HepG2 (cell line): ENCODE data around the gene PSD4. TPM values are rescaled to one million over a fixed set of nuclear protein-coding genes. Genes with fewer than 3 reads are reported as not detected.

Experiments used
- ATAC-seq: fragments of 200-7000 bp; cut with Tn5 transposase; 3 replicates; pipeline ENCODE4 v1.9.1; 2020; ENCODE audit warnings: mild to moderate bottlenecking, moderate library complexity
- BruUV-seq: library from RNA; stranded (reverse); fragments of 400-500 nt; replicated peaks from 2 replicates; lab custom pipeline; 2021; lab: Mats Ljungman, UMichigan
- CTCF ChIA-PET: fragments of 300-600 bp; formaldehyde crosslinking; extraction: SDS; loops from one replicate; lab custom pipeline; 2021; ENCODE audit warnings: low total read pairs, inconsistent platforms, low intra/inter-chr PET ratio; lab: Yijun Ruan, JAX
- POLR2A ChIA-PET: fragments of 350-600 bp; sonication (Branson Sonifier 250); formaldehyde crosslinking; loops from one replicate; lab custom pipeline; 2020; ENCODE audit warnings: antibody characterized with exemption, inconsistent platforms; lab: Yijun Ruan, JAX
- DNase-seq: peaks from one replicate; pipeline ENCODE4 v3.0.0-alpha.2; 2015; ENCODE audit warnings: low spot score
- FAIRE-seq: peaks from 3 replicates; lab custom pipeline; 2011; peaks lifted over from hg19 to GRCh38; lab: Jason Lieb, UNC
- H2AFZ ChIP-seq: one replicate; pipeline ENCODE4 v1.6.1; 2011; ENCODE audit warnings: low read length, inconsistent platforms
- H3K27ac ChIP-seq: fragments of 300-600 bp; 3 replicates; pipeline ENCODE4 v1.8.0; 2011; ENCODE audit warnings: mixed run types, mild to moderate bottlenecking, mixed read lengths, low read length, inconsistent platforms; ENCODE audit not compliant: insufficient read depth; ENCODE audit errors: extremely low read length
- H3K27me3 ChIP-seq, 2 experiments: fragments of 200-600 bp in 1 of 2; 2 replicates in 1 of 2; 3 replicates in 1 of 2; pipeline versions ENCODE4 v1.6.0 to v1.8.0; 2011; ENCODE audit warnings: low read length in 2 of 2, mild to moderate bottlenecking in 2 of 2, moderate library complexity in 2 of 2, inconsistent platforms in 1 of 2; ENCODE audit not compliant: insufficient read depth in 2 of 2, control insufficient read depth in 1 of 2
- H3K36me3 ChIP-seq, 2 experiments: fragments of 200-600 bp in 1 of 2; replicated peaks in 1 of 2; 2 replicates in 1 of 2; 3 replicates in 1 of 2; pipeline versions ENCODE4 v1.5.1 to v1.8.0; 2011; ENCODE audit warnings: low read length in 2 of 2, inconsistent platforms in 1 of 2; ENCODE audit not compliant: insufficient read depth in 2 of 2, control insufficient read depth in 1 of 2
- H3K4me1 ChIP-seq: 2 replicates; pipeline ENCODE4 v1.5.1; 2012; ENCODE audit warnings: low read length, inconsistent platforms; ENCODE audit not compliant: insufficient read depth
- H3K4me2 ChIP-seq: 2 replicates; pipeline ENCODE4 v1.6.0; 2011; ENCODE audit warnings: low read depth, low read length, inconsistent platforms
- H3K4me3 ChIP-seq, 3 experiments: fragments of 200-600 bp in 1 of 3; sonication (generic), shearing (Covaris generic) in 1 of 3; replicated peaks in 1 of 3; 2 replicates each; pipeline ENCODE4 v1.5.1; 2011 to 2016; ENCODE audit warnings: low read length in 3 of 3, inconsistent platforms in 2 of 3, low read depth in 2 of 3, mild to moderate bottlenecking in 2 of 3, control low read depth in 1 of 3, mixed read lengths in 1 of 3; ENCODE audit not compliant: insufficient read depth in 1 of 3
- H3K79me2 ChIP-seq: one replicate; pipeline ENCODE4 v1.6.1; 2011; ENCODE audit warnings: low read length, inconsistent platforms; ENCODE audit not compliant: insufficient read depth
- H3K9ac ChIP-seq: 2 replicates; pipeline ENCODE4 v1.6.0; 2011; ENCODE audit warnings: mild to moderate bottlenecking, low read depth, low read length, inconsistent platforms; ENCODE audit not compliant: insufficient read depth
- H3K9me3 ChIP-seq: 2 replicates; pipeline ENCODE4 v1.5.1; 2012; ENCODE audit warnings: mild to moderate bottlenecking, low read length
- H4K20me1 ChIP-seq: 2 replicates; pipeline ENCODE4 v1.6.0; 2011; ENCODE audit warnings: inconsistent platforms, mild to moderate bottlenecking, low read length, moderate library complexity; ENCODE audit not compliant: insufficient read depth
- CHD4 ChIP-seq: fragments of 200-600 bp; sonication (generic); IDR thresholded peaks from 2 replicates; pipeline ENCODE4 v1.7.0; 2017; ENCODE audit warnings: mild to moderate bottlenecking, low read length, borderline replicate concordance
- CTCF ChIP-seq: sonication (generic); formaldehyde crosslinking; IDR thresholded peaks from 2 replicates; pipeline ENCODE4 v1.5.0; 2020; ENCODE audit warnings: mild to moderate bottlenecking, missing genetic modification reagents, moderate library complexity
- ETV6 ChIP-seq: sonication (generic); formaldehyde crosslinking; conservative IDR thresholded peaks from 2 replicates; pipeline ENCODE4 v1.4.0; 2020; ENCODE audit warnings: missing genetic modification reagents
- EZH2 ChIP-seq: conservative IDR thresholded peaks from 2 replicates; pipeline ENCODE4 v1.6.1; 2012; ENCODE audit warnings: mild to moderate bottlenecking, low read depth, low read length, moderate library complexity
- ISL2 ChIP-seq: sonication (generic); formaldehyde crosslinking; IDR thresholded peaks from 2 replicates; pipeline ENCODE4 v1.5.0; 2020; ENCODE audit warnings: missing genetic modification reagents
- KMT2A ChIP-seq: sonication (generic); formaldehyde crosslinking; IDR thresholded peaks from 2 replicates; pipeline ENCODE4 v1.4.0; 2020; ENCODE audit warnings: missing genetic modification reagents
- PAF1 ChIP-seq: IDR thresholded peaks from 2 replicates; pipeline ENCODE4 v1.6.1; 2016; ENCODE audit warnings: missing genetic modification reagents, missing compliant biosample characterization
- PAWR ChIP-seq: sonication (generic); formaldehyde crosslinking; IDR thresholded peaks from 2 replicates; pipeline ENCODE4 v1.4.0; 2020; ENCODE audit warnings: missing genetic modification reagents, mild to moderate bottlenecking, borderline replicate concordance
- SETDB1 ChIP-seq: sonication (generic); formaldehyde crosslinking; IDR thresholded peaks from 2 replicates; pipeline ENCODE4 v1.5.1; 2020; ENCODE audit warnings: missing genetic modification reagents, mild to moderate bottlenecking, borderline replicate concordance
- ZKSCAN1 ChIP-seq: fragments of 150-350 bp; IDR thresholded peaks from 2 replicates; pipeline ENCODE4 v1.6.1; 2014; ENCODE audit warnings: low read length
- ZMYM3 ChIP-seq: sonication (generic); formaldehyde crosslinking; IDR thresholded peaks from 2 replicates; pipeline ENCODE4 v1.5.1; 2020; ENCODE audit warnings: mild to moderate bottlenecking, missing genetic modification reagents
- ZNF263 ChIP-seq: sonication (generic); formaldehyde crosslinking; IDR thresholded peaks from 2 replicates; pipeline ENCODE4 v1.4.0; 2020; ENCODE audit warnings: missing genetic modification reagents
- ZNF451 ChIP-seq: sonication (generic); formaldehyde crosslinking; IDR thresholded peaks from 2 replicates; pipeline ENCODE4 v1.5.0; 2020; ENCODE audit warnings: mild to moderate bottlenecking, missing genetic modification reagents
- ZNF468 ChIP-seq: sonication (generic); formaldehyde crosslinking; IDR thresholded peaks from 2 replicates; pipeline ENCODE4 v1.8.0; 2022; ENCODE audit warnings: mild to moderate bottlenecking, moderate library complexity, missing genetic modification reagents
- ZNF576 ChIP-seq: sonication (generic); formaldehyde crosslinking; IDR thresholded peaks from 2 replicates; pipeline ENCODE4 v1.4.0; 2020; ENCODE audit warnings: mild to moderate bottlenecking, missing genetic modification reagents
- ZNF674 ChIP-seq: sonication (generic); formaldehyde crosslinking; IDR thresholded peaks from 2 replicates; pipeline ENCODE4 v1.5.0; 2020; ENCODE audit warnings: low read depth, mild to moderate bottlenecking, missing genetic modification reagents
- ZNF772 ChIP-seq: sonication (generic); formaldehyde crosslinking; IDR thresholded peaks from 2 replicates; pipeline ENCODE4 v1.5.0; 2020; ENCODE audit warnings: mild to moderate bottlenecking, missing genetic modification reagents
- ZNF816 ChIP-seq: sonication (generic); formaldehyde crosslinking; IDR thresholded peaks from 2 replicates; pipeline ENCODE4 v1.8.0; 2022; ENCODE audit warnings: missing genetic modification reagents, mild to moderate bottlenecking, borderline replicate concordance
- ZNF850 ChIP-seq: sonication (generic); formaldehyde crosslinking; conservative IDR thresholded peaks from 2 replicates; pipeline ENCODE4 v1.9.0; 2021; ENCODE audit warnings: mild to moderate bottlenecking, missing genetic modification reagents
- ZSCAN29 ChIP-seq: sonication (generic); formaldehyde crosslinking; conservative IDR thresholded peaks from 2 replicates; pipeline ENCODE4 v1.4.0; 2020; ENCODE audit warnings: mild to moderate bottlenecking, missing genetic modification reagents
- WGBS: methylation state at CpG from one replicate; pipeline ENCODE4 v1.1.6; 2017; ENCODE audit warnings: low lambda C conversion rate; 5-methylcytosine and 5-hydroxymethylcytosine counted together
- in situ Hi-C: cut with HindIII; loops from 2 replicates; pipeline ENCODE4 v1.10.0; 2017; ENCODE audit warnings: low pct_unique_long_range_greater_than_20kb; ENCODE audit not compliant: extremely low pct_ligation_motif_present
- intact Hi-C: fragments of 100-400 bp; cut with micrococcal nuclease; formaldehyde crosslinking; loops from one replicate; pipeline ENCODE4 v1.10.0; 2022; ENCODE audit not compliant: unreplicated experiment
- polyA plus RNA-seq, 8 experiments: library from polyadenylated mRNA; depleted of rRNA in 3 of 8; stranded (reverse) in 7 of 8; unstranded in 1 of 8; fragments of >200 nt; fragmentation: Illumina TruSeq in 4 of 8; extraction: Trizol in 4 of 8; gene quantifications; 2 replicates each; pipeline versions ENCODE4 v1.2.1 to v1.2.3, GENCODE V29; 2011 to 2016; ENCODE audit warnings: low read depth in 4 of 8, missing spikeins in 1 of 8, mixed read lengths in 1 of 8; ENCODE audit not compliant: insufficient read depth in 1 of 8
- total RNA-seq, 5 experiments: library from RNA; depleted of rRNA; stranded (reverse); fragments of >200 nt; fragmentation: Illumina TruSeq; extraction: Trizol; gene quantifications; 2 replicates each; pipeline ENCODE4 v1.2.3, GENCODE V29; 2016; ENCODE audit warnings: low read depth in 1 of 5
- TF ChIP-seq, protein P1 (sequence below): sonication (generic); formaldehyde crosslinking; IDR thresholded peaks from 2 replicates; pipeline ENCODE4 v1.4.0; 2020; ENCODE audit warnings: missing genetic modification reagents

PSD4 gene
- total and polyA plus RNA-seq, 2 of the 13 experiments (the other 11 are each of a cell fraction or from before 2014, with no cell fraction given): 5.8 to 9.4 TPM

DNA sequence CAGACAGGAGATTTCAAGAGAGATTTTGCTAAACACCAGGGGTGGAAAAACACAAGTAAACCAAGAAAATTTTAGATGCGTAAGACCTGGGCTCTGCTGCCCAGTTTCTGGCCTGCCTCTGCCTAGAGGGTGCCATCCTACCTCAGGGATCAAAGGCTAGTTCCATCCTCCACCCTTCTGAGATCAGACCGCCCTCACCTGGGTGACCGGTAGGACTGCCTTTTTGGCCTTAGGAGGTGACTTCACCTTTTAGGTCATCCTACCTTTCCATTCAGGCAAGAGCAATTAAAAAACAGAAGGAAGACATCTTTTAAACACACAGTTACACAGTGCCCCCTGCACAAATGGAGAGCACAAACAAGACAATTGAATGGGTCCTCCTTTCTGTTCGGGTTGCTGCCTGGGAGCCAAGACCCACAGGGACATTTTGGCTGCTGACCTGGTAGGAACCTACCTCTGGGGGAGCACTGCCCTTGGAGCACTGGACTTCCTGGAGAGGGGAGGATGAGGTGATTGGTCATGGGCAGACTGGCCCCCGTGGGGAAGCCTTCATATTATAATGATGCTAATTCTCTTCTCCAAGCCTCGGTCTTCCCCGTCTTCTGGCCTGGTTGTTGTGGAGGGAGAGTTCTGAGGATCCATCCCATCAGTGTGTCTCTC, 3.1 kb downstream of the PSD4 start:
- ATAC-seq: no peak
- Histone ChIP-seq H3K27ac (no peak overlapping the region), H3K4me2 (no peak overlapping the region), H3K36me3 (no peaks in the 10 kb centered on the region), H3K4me3 (no peak overlapping the region), H3K9me3 (no peaks in the 10 kb centered on the region), H3K4me1 (peaks cover 77% of the 10 kb centered on the region), H2AFZ (no peak overlapping the region), H3K9ac (no peak overlapping the region), H3K79me2 (no peaks in the 10 kb centered on the region), H3K27me3 (peaks cover 0 to 4% of the 10 kb centered on the region in 2 experiments; a peak in 2 of 5 replicates), H4K20me1 (no peaks in the 10 kb centered on the region)
- ChIA-PET POLR2A (interaction anchor here (1.8 to 5.2 kb wide), 4 partner anchors 10 to 22 kb away, joined by 7 to 36 read pairs (median 30); no protein-coding TSS in a partner anchor), CTCF (interaction anchor here (1.1 kb wide), 1 partner anchor 40 kb away, joined by 3 read pairs; no protein-coding TSS in a partner anchor)
- no peak for DNase-seq
- intact Hi-C loops: no loop called here
- in situ Hi-C loops: no loop called here
- no TSS peak for BruUV-seq
- FAIRE-seq: no peak
- WGBS: 70% methylated on average over 7 of the region's 7 CpGs
- TF ChIP-seq ISL2 (no peak), CTCF (CRISPR knock-in tag) (peak; percentile 34; the same call in 1 of the 2 replicates), SETDB1 (no peak), EZH2 (no peak), ZMYM3 (CRISPR knock-in tag) (no peak), ZNF576 (CRISPR knock-in tag) (0 out of 2 replicates have a peak, but pooled peaks have one; percentile 26), ZNF451 (CRISPR knock-in tag) (no peak), ZNF674 (no peak), CHD4 (no peak), PAWR (CRISPR knock-in tag) (no peak), KMT2A (CRISPR knock-in tag) (no peak), PAF1 (CRISPR knock-in tag) (no peak), ZNF263 (CRISPR knock-in tag) (peak; percentile 69; the same call in 1 of the 2 replicates), ZNF850 (no peak), ZKSCAN1 (no peak), ETV6 (CRISPR knock-in tag) (no peak), ZSCAN29 (CRISPR knock-in tag) (no peak), ZNF816 (CRISPR knock-in tag) (no peak), ZNF772 (CRISPR knock-in tag) (no peak), ZNF468 (CRISPR knock-in tag) (no peak)
- TF ChIP-seq, protein P1, sequence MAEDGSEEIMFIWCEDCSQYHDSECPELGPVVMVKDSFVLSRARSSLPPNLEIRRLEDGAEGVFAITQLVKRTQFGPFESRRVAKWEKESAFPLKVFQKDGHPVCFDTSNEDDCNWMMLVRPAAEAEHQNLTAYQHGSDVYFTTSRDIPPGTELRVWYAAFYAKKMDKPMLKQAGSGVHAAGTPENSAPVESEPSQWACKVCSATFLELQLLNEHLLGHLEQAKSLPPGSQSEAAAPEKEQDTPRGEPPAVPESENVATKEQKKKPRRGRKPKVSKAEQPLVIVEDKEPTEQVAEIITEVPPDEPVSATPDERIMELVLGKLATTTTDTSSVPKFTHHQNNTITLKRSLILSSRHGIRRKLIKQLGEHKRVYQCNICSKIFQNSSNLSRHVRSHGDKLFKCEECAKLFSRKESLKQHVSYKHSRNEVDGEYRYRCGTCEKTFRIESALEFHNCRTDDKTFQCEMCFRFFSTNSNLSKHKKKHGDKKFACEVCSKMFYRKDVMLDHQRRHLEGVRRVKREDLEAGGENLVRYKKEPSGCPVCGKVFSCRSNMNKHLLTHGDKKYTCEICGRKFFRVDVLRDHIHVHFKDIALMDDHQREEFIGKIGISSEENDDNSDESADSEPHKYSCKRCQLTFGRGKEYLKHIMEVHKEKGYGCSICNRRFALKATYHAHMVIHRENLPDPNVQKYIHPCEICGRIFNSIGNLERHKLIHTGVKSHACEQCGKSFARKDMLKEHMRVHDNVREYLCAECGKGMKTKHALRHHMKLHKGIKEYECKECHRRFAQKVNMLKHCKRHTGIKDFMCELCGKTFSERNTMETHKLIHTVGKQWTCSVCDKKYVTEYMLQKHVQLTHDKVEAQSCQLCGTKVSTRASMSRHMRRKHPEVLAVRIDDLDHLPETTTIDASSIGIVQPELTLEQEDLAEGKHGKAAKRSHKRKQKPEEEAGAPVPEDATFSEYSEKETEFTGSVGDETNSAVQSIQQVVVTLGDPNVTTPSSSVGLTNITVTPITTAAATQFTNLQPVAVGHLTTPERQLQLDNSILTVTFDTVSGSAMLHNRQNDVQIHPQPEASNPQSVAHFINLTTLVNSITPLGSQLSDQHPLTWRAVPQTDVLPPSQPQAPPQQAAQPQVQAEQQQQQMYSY (CRISPR knock-in tag): no peak
